WTC11 (cell line): ENCODE data around the gene TPD52L2. TPM values are rescaled to one million over a fixed set of nuclear protein-coding genes. Genes with fewer than 3 reads are reported as not detected.
A peak's percentile ranks its signal among the peaks of the same experiment; 100 is the strongest.

ENCODE experiments used
- ATAC-seq: fragments of 200-7000 bp; cut with Tn5 transposase; 2 replicates; pipeline ENCODE4 v1.10.0; 2021; ENCODE audit warnings: mild to moderate bottlenecking, moderate library complexity
- CTCF ChIA-PET: fragments of 300-600 bp; sonication (Branson Sonifier 250); formaldehyde crosslinking; loops from one replicate; lab custom pipeline; 2021; ENCODE audit warnings: antibody characterized with exemption; lab: Charles Lee
- POLR2A ChIA-PET: fragments of 350-600 bp; sonication (Branson Sonifier 250); formaldehyde crosslinking; loops from one replicate; lab custom pipeline; 2021; ENCODE audit warnings: antibody characterized with exemption; lab: Charles Lee
- DNase-seq: peaks from one replicate; pipeline ENCODE4 v3.0.0; 2021; ENCODE audit warnings: low spot score
- H3K27ac Mint-ChIP-seq: 2 replicates; pipeline ENCODE4 v1.8.0; 2021; ENCODE audit warnings: mixed read lengths
- H3K27me3 Mint-ChIP-seq: 2 replicates; pipeline ENCODE4 v1.8.0; 2021; ENCODE audit warnings: low read depth, mild to moderate bottlenecking, moderate library complexity, mixed read lengths
- H3K36me3 Mint-ChIP-seq: 2 replicates; pipeline ENCODE4 v1.8.0; 2021; ENCODE audit warnings: mixed read lengths
- H3K4me1 Mint-ChIP-seq: 2 replicates; pipeline ENCODE4 v1.8.0; 2022; ENCODE audit warnings: mixed read lengths
- H3K4me3 Mint-ChIP-seq: 2 replicates; pipeline ENCODE4 v1.8.0; 2021; ENCODE audit warnings: mild to moderate bottlenecking, moderate library complexity, mixed read lengths
- H3K9me3 Mint-ChIP-seq: 2 replicates; pipeline ENCODE4 v1.8.0; 2021; ENCODE audit warnings: mixed read lengths
- ETV6 ChIP-seq: sonication (generic); formaldehyde crosslinking; IDR thresholded peaks from 2 replicates; pipeline ENCODE4 v1.8.1; 2022; ENCODE audit warnings: mild to moderate bottlenecking, missing genetic modification reagents
- FOXP1 ChIP-seq: sonication (generic); formaldehyde crosslinking; IDR thresholded peaks from 2 replicates; pipeline ENCODE4 v1.8.0; 2022; ENCODE audit warnings: missing genetic modification reagents, mild to moderate bottlenecking, moderate library complexity, borderline replicate concordance
- GRHL2 ChIP-seq: fragments of 250-450 bp; sonication (Bioruptor Pico); IDR thresholded peaks from 2 replicates; pipeline ENCODE4 v1.8.0; 2022; ENCODE audit warnings: mild to moderate bottlenecking, moderate library complexity; ENCODE audit not compliant: insufficient replicate concordance, severe bottlenecking
- JUN ChIP-seq: sonication (generic); formaldehyde crosslinking; IDR thresholded peaks from 2 replicates; pipeline ENCODE4 v1.8.0; 2023; ENCODE audit warnings: mild to moderate bottlenecking, missing genetic modification reagents
- MYBL2 ChIP-seq: sonication (generic); formaldehyde crosslinking; IDR thresholded peaks from 2 replicates; pipeline ENCODE4 v1.8.1; 2023; ENCODE audit warnings: mild to moderate bottlenecking, moderate library complexity, missing genetic modification reagents
- NFYB ChIP-seq: sonication (generic); formaldehyde crosslinking; conservative IDR thresholded peaks from 2 replicates; pipeline ENCODE4 v1.8.0; 2022; ENCODE audit warnings: low read depth, missing genetic modification reagents
- NR1H2 ChIP-seq: sonication (generic); formaldehyde crosslinking; IDR thresholded peaks from 2 replicates; pipeline ENCODE4 v1.9.0; 2021; ENCODE audit warnings: mild to moderate bottlenecking, moderate library complexity, missing genetic modification reagents
- NR2C2 ChIP-seq: sonication (generic); formaldehyde crosslinking; IDR thresholded peaks from 2 replicates; pipeline ENCODE4 v1.8.0; 2022; ENCODE audit warnings: mild to moderate bottlenecking, missing genetic modification reagents
- SOX15 ChIP-seq: fragments of 250-450 bp; sonication (Bioruptor Pico); IDR thresholded peaks from 2 replicates; pipeline ENCODE4 v1.9.0; 2021; ENCODE audit warnings: mild to moderate bottlenecking
- SP1 ChIP-seq: sonication (generic); formaldehyde crosslinking; conservative IDR thresholded peaks from 2 replicates; pipeline ENCODE4 v1.8.1; 2022; ENCODE audit warnings: missing genetic modification reagents
- ZNF219 ChIP-seq: sonication (generic); formaldehyde crosslinking; IDR thresholded peaks from 2 replicates; pipeline ENCODE4 v1.8.0; 2023; ENCODE audit warnings: missing genetic modification reagents, mild to moderate bottlenecking, borderline replicate concordance
- ZNF263 ChIP-seq: sonication (generic); formaldehyde crosslinking; IDR thresholded peaks from 2 replicates; pipeline ENCODE4 v1.8.1; 2022; ENCODE audit warnings: low read depth, mild to moderate bottlenecking, moderate library complexity, missing genetic modification reagents
- total RNA-seq: library from RNA; stranded (reverse); gene quantifications from 3 replicates; pipeline ENCODE4 v1.2.3, GENCODE V29; 2021
- TF ChIP-seq, protein P1 (sequence below): sonication (generic); formaldehyde crosslinking; IDR thresholded peaks from 2 replicates; pipeline ENCODE4 v1.8.1; 2023; ENCODE audit warnings: mild to moderate bottlenecking, missing genetic modification reagents, moderate library complexity
- TF ChIP-seq, protein P2 (sequence below): sonication (generic); formaldehyde crosslinking; IDR thresholded peaks from 2 replicates; pipeline ENCODE4 v1.8.1; 2022; ENCODE audit warnings: mild to moderate bottlenecking, missing genetic modification reagents, moderate library complexity, borderline replicate concordance
- TF ChIP-seq, protein P3 (sequence below): fragments of 200-600 bp; IDR thresholded peaks from 2 replicates; pipeline ENCODE4 v1.8.0; 2022; ENCODE audit warnings: antibody characterized with exemption
- TF ChIP-seq, protein P4 (sequence below): sonication (generic); formaldehyde crosslinking; IDR thresholded peaks from 2 replicates; pipeline ENCODE4 v1.8.1; 2023; ENCODE audit warnings: mild to moderate bottlenecking, missing genetic modification reagents, borderline replicate concordance
- TF ChIP-seq, protein P5 (sequence below): fragments of 250-450 bp; sonication (Bioruptor Pico); conservative IDR thresholded peaks from 2 replicates; pipeline ENCODE4 v1.9.0; 2021; ENCODE audit warnings: mild to moderate bottlenecking
- TF ChIP-seq, protein P6 (sequence below): sonication (generic); formaldehyde crosslinking; IDR thresholded peaks from 2 replicates; pipeline ENCODE4 v1.8.0; 2022; ENCODE audit warnings: mild to moderate bottlenecking, missing genetic modification reagents

The TPD52L2 gene
- total RNA-seq, 1 experiment from 2014 or later = 80.8 TPM

DNA sequence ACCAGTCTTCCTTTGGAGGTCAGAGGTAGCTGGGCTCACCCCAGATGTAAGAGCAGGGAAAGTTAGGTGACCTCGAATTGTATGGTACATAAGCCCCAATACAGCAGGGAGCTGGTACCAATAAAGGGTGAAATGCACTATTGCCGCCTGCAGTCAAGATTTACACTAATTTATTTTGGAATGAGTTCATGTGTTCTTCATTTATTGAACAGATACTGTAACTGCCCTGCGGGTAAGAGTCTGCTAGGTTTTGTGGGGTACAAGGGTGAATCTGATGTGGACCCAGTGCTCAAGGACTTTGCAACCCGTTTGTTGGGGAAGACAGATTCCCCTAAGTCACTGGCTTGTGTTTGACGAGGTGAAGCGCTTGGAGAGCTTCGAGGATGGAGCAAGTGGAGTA, 27.3 kb downstream of the TPD52L2 start (continued):
- TF ChIP-seq, protein P1, sequence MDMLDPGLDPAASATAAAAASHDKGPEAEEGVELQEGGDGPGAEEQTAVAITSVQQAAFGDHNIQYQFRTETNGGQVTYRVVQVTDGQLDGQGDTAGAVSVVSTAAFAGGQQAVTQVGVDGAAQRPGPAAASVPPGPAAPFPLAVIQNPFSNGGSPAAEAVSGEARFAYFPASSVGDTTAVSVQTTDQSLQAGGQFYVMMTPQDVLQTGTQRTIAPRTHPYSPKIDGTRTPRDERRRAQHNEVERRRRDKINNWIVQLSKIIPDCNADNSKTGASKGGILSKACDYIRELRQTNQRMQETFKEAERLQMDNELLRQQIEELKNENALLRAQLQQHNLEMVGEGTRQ = no peak
- TF ChIP-seq GRHL2 (CRISPR knock-in tag) = no peak
- TF ChIP-seq JUN = no peak

DNA sequence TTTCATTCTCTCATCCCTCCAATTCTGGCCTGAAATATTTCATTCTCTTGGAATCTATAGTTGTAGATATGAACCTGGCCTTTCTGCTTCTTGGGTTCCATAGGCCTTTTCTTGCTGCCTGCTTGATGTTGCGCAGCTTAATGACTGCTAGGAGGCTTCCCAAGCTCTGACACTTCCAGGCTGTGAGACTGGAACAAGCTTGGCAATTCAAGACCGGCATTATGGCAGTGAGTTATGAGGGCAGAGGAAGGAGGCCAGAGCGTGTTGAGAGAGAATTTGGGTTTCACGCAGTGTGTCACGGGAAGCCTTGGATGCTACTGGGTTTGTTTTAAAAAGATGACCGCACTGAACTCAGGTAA, 28.9 kb downstream of the TPD52L2 start:
- POLR2A ChIA-PET = interaction anchor here (1.5 to 1.9 kb wide), 2 partner anchors 29 to 252 kb away, joined by 3 to 8 read pairs; partner anchors contain the start of gene TPD52L2
- Mint-ChIP-seq H3K4me1 (peaks cover 15% of the 10 kb centered on the region), H3K4me3 (peak overlapping the region; percentile 73), H3K27me3 (no peaks in the 10 kb centered on the region), H3K9me3 (no peaks in the 10 kb centered on the region), H3K27ac (peak overlapping the region; percentile 51; the same call in 1 of the 2 replicates)
- no peak for DNase-seq
- TF ChIP-seq NR1H2 (CRISPR knock-in tag) (no peak), ZNF219 (no peak), SOX15 (CRISPR knock-in tag) (no peak), FOXP1 (CRISPR knock-in tag) (no peak), ETV6 (CRISPR knock-in tag) (no peak), NFYB (CRISPR knock-in tag) (no peak), GRHL2 (CRISPR knock-in tag) (no peak), MYBL2 (CRISPR knock-in tag) (no peak), ZNF263 (no peak), NR2C2 (CRISPR knock-in tag) (no peak), SP1 (no peak)
- TF ChIP-seq, protein P2, sequence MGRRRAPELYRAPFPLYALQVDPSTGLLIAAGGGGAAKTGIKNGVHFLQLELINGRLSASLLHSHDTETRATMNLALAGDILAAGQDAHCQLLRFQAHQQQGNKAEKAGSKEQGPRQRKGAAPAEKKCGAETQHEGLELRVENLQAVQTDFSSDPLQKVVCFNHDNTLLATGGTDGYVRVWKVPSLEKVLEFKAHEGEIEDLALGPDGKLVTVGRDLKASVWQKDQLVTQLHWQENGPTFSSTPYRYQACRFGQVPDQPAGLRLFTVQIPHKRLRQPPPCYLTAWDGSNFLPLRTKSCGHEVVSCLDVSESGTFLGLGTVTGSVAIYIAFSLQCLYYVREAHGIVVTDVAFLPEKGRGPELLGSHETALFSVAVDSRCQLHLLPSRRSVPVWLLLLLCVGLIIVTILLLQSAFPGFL = no peak
- TF ChIP-seq, protein P3, sequence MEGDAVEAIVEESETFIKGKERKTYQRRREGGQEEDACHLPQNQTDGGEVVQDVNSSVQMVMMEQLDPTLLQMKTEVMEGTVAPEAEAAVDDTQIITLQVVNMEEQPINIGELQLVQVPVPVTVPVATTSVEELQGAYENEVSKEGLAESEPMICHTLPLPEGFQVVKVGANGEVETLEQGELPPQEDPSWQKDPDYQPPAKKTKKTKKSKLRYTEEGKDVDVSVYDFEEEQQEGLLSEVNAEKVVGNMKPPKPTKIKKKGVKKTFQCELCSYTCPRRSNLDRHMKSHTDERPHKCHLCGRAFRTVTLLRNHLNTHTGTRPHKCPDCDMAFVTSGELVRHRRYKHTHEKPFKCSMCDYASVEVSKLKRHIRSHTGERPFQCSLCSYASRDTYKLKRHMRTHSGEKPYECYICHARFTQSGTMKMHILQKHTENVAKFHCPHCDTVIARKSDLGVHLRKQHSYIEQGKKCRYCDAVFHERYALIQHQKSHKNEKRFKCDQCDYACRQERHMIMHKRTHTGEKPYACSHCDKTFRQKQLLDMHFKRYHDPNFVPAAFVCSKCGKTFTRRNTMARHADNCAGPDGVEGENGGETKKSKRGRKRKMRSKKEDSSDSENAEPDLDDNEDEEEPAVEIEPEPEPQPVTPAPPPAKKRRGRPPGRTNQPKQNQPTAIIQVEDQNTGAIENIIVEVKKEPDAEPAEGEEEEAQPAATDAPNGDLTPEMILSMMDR = no peak
- TF ChIP-seq, protein P4, sequence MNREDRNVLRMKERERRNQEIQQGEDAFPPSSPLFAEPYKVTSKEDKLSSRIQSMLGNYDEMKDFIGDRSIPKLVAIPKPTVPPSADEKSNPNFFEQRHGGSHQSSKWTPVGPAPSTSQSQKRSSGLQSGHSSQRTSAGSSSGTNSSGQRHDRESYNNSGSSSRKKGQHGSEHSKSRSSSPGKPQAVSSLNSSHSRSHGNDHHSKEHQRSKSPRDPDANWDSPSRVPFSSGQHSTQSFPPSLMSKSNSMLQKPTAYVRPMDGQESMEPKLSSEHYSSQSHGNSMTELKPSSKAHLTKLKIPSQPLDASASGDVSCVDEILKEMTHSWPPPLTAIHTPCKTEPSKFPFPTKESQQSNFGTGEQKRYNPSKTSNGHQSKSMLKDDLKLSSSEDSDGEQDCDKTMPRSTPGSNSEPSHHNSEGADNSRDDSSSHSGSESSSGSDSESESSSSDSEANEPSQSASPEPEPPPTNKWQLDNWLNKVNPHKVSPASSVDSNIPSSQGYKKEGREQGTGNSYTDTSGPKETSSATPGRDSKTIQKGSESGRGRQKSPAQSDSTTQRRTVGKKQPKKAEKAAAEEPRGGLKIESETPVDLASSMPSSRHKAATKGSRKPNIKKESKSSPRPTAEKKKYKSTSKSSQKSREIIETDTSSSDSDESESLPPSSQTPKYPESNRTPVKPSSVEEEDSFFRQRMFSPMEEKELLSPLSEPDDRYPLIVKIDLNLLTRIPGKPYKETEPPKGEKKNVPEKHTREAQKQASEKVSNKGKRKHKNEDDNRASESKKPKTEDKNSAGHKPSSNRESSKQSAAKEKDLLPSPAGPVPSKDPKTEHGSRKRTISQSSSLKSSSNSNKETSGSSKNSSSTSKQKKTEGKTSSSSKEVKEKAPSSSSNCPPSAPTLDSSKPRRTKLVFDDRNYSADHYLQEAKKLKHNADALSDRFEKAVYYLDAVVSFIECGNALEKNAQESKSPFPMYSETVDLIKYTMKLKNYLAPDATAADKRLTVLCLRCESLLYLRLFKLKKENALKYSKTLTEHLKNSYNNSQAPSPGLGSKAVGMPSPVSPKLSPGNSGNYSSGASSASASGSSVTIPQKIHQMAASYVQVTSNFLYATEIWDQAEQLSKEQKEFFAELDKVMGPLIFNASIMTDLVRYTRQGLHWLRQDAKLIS (CRISPR knock-in tag) = no peak
- TF ChIP-seq, protein P5, sequence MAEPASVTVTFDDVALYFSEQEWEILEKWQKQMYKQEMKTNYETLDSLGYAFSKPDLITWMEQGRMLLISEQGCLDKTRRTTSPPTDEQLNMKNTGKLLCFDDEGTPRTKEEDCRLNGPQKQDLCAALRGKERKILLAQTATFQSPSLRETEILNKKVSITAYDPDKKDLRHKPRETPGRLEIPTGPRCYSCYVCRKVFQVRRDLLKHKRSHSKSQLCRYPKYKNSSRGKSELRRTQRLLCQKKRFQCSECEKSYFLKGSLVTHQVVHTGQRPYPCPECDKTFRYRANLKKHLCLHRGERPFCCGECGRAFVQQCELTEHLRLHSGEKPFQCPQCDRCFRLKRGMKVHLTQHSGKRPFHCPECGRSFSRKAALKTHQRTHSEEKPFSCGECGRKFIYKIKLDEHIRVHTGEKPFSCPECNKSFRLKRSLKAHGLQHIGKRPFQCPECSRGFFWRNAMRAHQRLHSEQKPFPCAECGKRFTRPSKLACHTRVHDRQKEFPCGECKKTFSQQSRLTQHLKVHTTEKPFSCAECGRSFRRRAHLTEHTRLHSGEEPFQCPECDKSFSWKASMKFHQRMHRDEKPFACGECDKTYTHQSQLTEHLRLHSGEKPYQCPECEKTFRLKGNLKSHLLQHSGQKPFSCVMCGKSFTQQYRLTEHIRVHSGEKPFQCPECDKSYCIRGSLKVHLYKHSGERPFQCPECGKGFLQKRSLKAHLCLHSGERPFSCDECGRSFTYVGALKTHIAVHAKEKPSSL (CRISPR knock-in tag) = no peak
- TF ChIP-seq, protein P6, sequence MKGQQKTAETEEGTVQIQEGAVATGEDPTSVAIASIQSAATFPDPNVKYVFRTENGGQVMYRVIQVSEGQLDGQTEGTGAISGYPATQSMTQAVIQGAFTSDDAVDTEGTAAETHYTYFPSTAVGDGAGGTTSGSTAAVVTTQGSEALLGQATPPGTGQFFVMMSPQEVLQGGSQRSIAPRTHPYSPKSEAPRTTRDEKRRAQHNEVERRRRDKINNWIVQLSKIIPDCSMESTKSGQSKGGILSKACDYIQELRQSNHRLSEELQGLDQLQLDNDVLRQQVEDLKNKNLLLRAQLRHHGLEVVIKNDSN = no peak
- TF ChIP-seq, all 79 proteins: peak for 0
- no peak for ATAC-seq
- H3K36me3 Mint-ChIP-seq = peaks cover 21% of the 10 kb centered on the region
- CTCF ChIA-PET = interaction anchor here (1.1 to 4.2 kb wide), 7 partner anchors 29 to 163 kb away, joined by 3 to 20 read pairs (median 5); partner anchors contain the start of genes PRPF6 and TPD52L2
